ENCODE results near the gene RASAL1.
"Not testable (repeated sequence)": the region's sequence is repeated elsewhere in the genome, so short reads cannot be mapped to it uniquely, and the experiment has no call there.

Gene RASAL1

DNA sequence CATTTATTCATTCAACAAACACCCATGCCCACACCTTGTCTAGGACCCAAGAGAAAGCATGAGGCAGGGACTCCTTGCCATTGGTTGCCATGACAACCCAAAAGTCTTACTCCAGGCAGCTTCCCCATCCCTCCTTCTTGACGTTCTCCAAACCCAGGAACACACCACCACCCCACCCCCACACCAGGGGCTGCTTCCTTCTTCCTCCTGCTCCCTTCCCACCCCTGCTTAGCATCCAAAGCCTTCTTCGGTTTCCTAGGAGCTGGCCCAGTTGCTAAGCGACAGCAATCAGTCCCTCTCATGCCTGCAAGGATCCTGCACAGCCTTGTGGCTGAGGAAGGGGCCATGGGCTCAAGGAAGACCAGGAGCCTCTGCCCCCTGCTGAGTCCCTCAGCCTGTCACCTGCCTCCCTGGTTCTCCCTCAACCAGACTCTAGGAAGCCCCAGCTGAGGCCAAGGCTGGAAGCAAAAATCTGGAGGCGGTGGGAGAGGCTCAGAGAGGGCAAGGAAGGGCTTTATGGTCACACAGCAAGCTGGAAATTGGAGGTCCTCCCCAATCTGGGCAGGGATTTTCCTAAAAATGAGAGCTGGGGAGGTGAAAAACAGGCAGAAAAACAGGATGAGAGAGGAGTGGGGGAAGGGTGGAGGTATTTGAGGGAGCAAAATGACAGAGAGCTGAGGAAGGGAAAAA is 15.4 kb downstream of the RASAL1 start:
- DNase-seq (ENCODE audit: low read depth): peak; percentile 31
- TF ChIP-seq MYC (IDR thresholded peaks at IDR 0.05; ENCODE audit: low read depth, low read length): no peak
- TF ChIP-seq, protein P1, sequence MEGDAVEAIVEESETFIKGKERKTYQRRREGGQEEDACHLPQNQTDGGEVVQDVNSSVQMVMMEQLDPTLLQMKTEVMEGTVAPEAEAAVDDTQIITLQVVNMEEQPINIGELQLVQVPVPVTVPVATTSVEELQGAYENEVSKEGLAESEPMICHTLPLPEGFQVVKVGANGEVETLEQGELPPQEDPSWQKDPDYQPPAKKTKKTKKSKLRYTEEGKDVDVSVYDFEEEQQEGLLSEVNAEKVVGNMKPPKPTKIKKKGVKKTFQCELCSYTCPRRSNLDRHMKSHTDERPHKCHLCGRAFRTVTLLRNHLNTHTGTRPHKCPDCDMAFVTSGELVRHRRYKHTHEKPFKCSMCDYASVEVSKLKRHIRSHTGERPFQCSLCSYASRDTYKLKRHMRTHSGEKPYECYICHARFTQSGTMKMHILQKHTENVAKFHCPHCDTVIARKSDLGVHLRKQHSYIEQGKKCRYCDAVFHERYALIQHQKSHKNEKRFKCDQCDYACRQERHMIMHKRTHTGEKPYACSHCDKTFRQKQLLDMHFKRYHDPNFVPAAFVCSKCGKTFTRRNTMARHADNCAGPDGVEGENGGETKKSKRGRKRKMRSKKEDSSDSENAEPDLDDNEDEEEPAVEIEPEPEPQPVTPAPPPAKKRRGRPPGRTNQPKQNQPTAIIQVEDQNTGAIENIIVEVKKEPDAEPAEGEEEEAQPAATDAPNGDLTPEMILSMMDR (IDR thresholded peaks at IDR 0.05; ENCODE audit: low read depth, low read length): no peak
- TF ChIP-seq, protein P2, sequence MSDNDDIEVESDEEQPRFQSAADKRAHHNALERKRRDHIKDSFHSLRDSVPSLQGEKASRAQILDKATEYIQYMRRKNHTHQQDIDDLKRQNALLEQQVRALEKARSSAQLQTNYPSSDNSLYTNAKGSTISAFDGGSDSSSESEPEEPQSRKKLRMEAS (IDR thresholded peaks at IDR 0.05; ENCODE audit: low read depth, low read length): no peak
- no peak for TF ChIP-seq POLR2A (IDR thresholded peaks at IDR 0.05; ENCODE audit: extremely low read depth, insufficient read length)
- H3K4me3 ChIP-seq (ENCODE audit: low read depth, low read length): no peak overlapping the region

DNA sequence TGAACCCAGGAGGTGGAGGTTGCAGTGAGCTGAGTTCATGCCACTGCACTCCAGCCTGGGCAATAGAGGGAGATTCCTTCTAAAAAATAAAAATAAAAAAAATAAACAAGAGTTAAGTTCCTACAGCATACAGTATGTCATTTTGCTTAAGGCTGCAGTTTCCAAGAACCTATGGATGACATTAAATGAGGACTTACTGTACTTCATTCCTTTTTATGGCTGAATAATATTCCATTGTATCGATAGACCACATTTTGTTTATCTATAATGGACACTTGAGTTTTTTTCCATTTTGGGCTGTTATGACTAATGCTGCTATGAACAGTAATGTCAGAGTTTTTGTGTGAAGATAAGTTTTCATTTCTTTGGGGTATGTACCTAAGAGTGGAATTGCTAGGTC is 17.4 kb downstream of the RASAL1 start:
- DNase-seq (ENCODE audit: low read depth): no peak
- no peak overlapping the region for H3K4me3 ChIP-seq (ENCODE audit: low read depth, low read length)
- TF ChIP-seq, protein P2 (IDR thresholded peaks at IDR 0.05; ENCODE audit: low read depth, low read length): no peak
- TF ChIP-seq, protein P1 (IDR thresholded peaks at IDR 0.05; ENCODE audit: low read depth, low read length): no peak
- TF ChIP-seq POLR2A (IDR thresholded peaks at IDR 0.05; ENCODE audit: extremely low read depth, insufficient read length): no peak
- no peak for TF ChIP-seq MYC (IDR thresholded peaks at IDR 0.05; ENCODE audit: low read depth, low read length)

- not testable (repeated sequence) for H3K4me3 ChIP-seq (ENCODE audit: low read depth, low read length); DNase-seq (ENCODE audit: low read depth)
Measured at GRCh38 chr12:113117684-113118083, 17.9 kb downstream of the RASAL1 start.

- DNase-seq (ENCODE audit: low read depth): no peak
- TF ChIP-seq, protein P2 (IDR thresholded peaks at IDR 0.05; ENCODE audit: low read depth, low read length): no peak
- H3K4me3 ChIP-seq (ENCODE audit: low read depth, low read length): no peak overlapping the region
Measured at GRCh38 chr12:113116875-113117274, 18.7 kb downstream of the RASAL1 start.

DNA sequence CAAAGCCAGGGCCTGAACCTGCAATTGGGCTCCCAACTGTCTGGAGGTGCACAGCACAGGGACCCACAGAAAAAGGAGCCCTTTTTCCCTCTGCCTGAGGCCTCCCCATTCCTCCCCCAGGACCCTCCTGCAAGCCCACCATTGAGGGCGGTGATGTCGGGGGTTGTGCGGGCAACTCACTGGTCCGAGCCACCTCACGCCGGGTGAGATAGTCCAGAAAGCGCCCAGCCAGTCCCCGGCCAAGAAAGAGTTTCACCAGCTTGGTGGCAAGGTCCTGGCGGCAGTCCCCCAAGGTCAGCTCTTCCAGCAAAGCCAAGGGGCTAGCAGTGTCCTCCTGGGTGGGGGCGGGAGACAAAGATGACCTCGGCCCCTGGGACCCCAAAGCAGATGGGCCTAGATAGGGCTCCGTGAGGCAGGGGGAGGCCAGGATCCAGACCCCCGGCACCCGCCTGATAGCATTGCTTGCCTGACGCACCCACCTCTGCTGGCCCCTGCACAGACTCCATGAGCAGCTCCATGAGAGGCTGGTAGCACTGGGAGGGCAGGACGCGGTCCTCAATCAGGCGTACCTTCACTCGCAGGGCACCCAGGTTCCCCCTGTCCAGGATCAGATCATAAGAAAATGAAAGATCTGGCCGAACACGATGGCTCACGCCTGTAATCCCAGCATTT is 20.0 kb downstream of the RASAL1 start:
- no peak for DNase-seq (ENCODE audit: low read depth)
- TF ChIP-seq POLR2A (IDR thresholded peaks at IDR 0.05; ENCODE audit: extremely low read depth, insufficient read length) (no peak), MYC (IDR thresholded peaks at IDR 0.05; ENCODE audit: low read depth, low read length) (no peak)
- TF ChIP-seq, protein P2 (IDR thresholded peaks at IDR 0.05; ENCODE audit: low read depth, low read length): no peak
- TF ChIP-seq, protein P1 (IDR thresholded peaks at IDR 0.05; ENCODE audit: low read depth, low read length): no peak
- no peak overlapping the region for H3K4me3 ChIP-seq (ENCODE audit: low read depth, low read length)

GRCh38 chr12:113114447-113115178 is 20.9 kb downstream of the RASAL1 start:
- TF ChIP-seq, protein P2 (IDR thresholded peaks at IDR 0.05; ENCODE audit: low read depth, low read length): no peak
- TF ChIP-seq MYC (IDR thresholded peaks at IDR 0.05; ENCODE audit: low read depth, low read length) (no peak), POLR2A (IDR thresholded peaks at IDR 0.05; ENCODE audit: extremely low read depth, insufficient read length) (no peak)
- TF ChIP-seq, protein P1 (IDR thresholded peaks at IDR 0.05; ENCODE audit: low read depth, low read length): no peak
- no peak overlapping the region for H3K4me3 ChIP-seq (ENCODE audit: low read depth, low read length)
- no peak for DNase-seq (ENCODE audit: low read depth)
